Stimulated activated CD8-positive, alpha-beta memory T cell treated with anti-CD3 and anti-CD28 coated beads, Interleukin-15, amount 100 ng/mL, for 24 hours (primary cell): ENCODE results near the gene POLR1B.
"Not testable (repeated sequence)": the region's sequence is repeated elsewhere in the genome, so short reads cannot be mapped to it uniquely, and the experiment has no call there.

Source experiments
- DNase-seq: peaks from one replicate; pipeline ENCODE4 v3.0.0-alpha.2; 2020; ENCODE audit warnings: low read depth

Gene POLR1B, protein sequence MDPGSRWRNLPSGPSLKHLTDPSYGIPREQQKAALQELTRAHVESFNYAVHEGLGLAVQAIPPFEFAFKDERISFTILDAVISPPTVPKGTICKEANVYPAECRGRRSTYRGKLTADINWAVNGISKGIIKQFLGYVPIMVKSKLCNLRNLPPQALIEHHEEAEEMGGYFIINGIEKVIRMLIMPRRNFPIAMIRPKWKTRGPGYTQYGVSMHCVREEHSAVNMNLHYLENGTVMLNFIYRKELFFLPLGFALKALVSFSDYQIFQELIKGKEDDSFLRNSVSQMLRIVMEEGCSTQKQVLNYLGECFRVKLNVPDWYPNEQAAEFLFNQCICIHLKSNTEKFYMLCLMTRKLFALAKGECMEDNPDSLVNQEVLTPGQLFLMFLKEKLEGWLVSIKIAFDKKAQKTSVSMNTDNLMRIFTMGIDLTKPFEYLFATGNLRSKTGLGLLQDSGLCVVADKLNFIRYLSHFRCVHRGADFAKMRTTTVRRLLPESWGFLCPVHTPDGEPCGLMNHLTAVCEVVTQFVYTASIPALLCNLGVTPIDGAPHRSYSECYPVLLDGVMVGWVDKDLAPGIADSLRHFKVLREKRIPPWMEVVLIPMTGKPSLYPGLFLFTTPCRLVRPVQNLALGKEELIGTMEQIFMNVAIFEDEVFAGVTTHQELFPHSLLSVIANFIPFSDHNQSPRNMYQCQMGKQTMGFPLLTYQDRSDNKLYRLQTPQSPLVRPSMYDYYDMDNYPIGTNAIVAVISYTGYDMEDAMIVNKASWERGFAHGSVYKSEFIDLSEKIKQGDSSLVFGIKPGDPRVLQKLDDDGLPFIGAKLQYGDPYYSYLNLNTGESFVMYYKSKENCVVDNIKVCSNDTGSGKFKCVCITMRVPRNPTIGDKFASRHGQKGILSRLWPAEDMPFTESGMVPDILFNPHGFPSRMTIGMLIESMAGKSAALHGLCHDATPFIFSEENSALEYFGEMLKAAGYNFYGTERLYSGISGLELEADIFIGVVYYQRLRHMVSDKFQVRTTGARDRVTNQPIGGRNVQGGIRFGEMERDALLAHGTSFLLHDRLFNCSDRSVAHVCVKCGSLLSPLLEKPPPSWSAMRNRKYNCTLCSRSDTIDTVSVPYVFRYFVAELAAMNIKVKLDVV

GRCh38 chr2:112542123-112542983 is at the start of gene POLR1B:
TSS of gene POLR1B (plus strand) at chr2:112542465. CDS start at chr2:112542495, 30 bp downstream.
- peak; percentile 53 for DNase-seq

GRCh38 chr2:112493048-112493447 is 49.2 kb upstream of the POLR1B start:
- DNase-seq, result no peak

- no peak for DNase-seq
Observed at GRCh38 chr2:112493858-112494648, 48.2 kb upstream of the POLR1B start.

DNA sequence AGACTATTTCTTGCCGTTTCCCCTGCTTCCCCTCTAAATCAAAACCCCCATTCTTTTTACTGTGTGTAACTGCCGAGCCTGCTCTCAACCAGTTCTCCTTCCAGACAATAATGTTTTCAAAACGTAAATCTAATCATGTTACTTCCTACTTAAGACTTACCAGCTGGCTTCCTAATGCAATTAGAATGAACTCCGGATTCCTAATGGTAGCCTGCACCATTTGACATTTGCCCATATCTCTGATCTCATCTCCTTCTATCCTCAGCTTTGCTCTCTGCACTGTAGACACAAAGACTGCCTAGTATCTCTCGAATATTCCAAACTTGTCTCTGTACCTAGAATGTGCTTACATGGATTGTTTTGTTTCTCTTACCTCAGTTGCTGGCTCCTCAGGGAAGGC is 47.4 kb upstream of the POLR1B start:
- no peak for DNase-seq

GRCh38 chr2:112495878-112496277 is 46.4 kb upstream of the POLR1B start:
- DNase-seq, result not testable (repeated sequence)

DNA sequence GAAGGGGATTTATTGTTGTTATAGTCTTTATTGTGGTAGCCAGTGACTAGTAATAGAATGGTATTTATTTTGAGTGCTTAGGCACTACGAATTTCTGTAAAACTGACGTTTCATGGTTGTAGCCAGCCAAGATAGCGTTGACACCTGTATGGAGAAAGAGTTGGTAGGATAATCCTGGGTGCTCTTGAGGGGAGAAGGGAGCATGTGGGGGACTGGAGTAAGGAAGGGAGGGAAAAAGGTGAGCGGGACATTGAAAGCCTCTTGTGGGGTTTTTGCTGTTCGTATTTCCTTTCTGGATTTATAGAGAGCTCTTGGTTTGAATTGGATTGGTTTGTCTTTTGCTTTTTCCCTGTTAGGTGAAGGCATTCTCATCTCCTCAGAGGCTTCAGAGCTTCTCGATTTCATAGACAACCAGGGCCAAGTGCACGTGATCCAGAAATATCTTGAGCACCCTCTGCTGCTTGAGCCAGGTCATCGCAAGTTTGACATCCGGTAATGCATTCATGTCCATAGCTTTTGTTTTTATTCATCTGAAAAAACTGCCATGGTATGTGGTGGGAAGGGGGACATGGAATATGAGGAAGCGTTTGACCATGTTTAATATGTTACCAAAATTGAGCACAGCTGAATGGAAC is 41.3 kb upstream of the POLR1B start:
- DNase-seq, result peak; percentile 6

DNA sequence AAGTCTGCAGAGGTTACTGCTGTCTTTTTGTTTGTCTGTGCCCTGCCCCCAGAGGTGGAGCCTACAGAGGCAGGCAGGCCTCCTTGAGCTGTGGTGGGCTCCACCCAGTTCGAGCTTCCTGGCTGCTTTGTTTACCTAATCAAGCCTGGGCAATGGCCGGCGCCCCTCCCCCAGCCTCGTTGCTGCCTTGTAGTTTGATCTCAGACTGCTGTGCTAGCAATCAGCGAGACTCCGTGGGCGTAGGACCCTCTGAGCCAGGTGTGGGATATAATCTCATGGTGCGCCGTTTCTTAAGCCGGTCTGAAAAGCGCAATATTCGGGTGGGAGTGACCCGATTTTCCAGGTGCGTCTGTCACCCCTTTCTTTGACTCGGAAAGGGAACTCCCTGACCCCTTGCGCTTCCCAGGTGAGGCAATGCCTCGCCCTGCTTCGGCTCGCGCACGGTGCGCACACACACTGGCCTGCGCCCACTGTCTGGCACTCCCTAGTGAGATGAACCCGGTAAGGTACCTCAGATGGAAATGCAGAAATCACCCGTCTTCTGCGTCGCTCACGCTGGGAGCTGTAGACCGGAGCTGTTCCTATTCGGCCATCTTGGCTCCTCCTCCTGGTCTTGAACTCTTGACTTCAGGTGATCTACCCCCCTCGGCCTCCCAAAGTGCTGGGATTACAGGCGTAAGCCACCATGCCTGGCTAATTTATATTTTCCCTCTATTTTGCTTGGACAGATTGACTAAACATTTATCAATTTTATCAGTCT is 32.8 kb upstream of the POLR1B start:
- not testable (repeated sequence) for DNase-seq

GRCh38 chr2:112516801-112517200 is 25.5 kb upstream of the POLR1B start:
- DNase-seq, result no peak

DNA sequence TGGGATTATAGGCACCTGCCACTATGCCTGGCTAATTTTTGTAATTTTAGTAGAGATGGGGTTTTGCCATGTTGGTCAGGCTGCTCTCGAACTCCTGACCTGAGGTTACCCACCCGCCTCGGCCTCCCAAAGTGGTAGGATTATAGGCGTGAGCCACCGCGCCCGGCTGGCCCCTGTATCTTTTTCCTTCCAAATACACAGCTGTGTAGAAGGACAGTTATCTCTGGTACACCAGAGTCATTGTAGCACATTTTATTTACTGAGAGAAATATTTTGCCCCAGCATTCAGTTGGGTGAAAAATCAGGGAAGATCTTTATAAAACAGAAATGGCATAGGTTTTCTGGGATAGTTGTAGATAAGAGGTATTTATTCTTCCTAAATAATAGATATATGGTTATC is 23.5 kb upstream of the POLR1B start:
- DNase-seq, result no peak

DNA sequence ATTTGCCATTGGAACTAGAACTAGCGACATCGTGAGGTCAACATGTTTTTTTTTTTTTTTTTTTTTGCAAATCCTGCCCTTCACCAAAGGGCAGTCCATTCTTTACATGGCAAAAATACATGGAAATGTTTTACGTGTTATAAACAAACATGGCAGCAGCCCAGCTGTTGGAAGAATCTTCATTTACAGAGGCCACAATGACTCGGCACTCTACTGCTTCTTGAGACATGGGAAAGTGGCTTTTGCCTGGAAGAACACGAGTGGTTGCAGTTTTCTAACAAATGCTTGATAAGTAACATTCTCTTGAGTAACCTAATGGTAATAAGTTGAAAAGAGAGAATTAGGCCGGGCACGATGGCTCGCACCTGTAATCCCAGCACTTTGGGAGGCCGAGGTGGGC is 22.8 kb upstream of the POLR1B start:
- no peak for DNase-seq

GRCh38 chr2:112520234-112520783 is 22.0 kb upstream of the POLR1B start:
- DNase-seq, result no peak

DNA sequence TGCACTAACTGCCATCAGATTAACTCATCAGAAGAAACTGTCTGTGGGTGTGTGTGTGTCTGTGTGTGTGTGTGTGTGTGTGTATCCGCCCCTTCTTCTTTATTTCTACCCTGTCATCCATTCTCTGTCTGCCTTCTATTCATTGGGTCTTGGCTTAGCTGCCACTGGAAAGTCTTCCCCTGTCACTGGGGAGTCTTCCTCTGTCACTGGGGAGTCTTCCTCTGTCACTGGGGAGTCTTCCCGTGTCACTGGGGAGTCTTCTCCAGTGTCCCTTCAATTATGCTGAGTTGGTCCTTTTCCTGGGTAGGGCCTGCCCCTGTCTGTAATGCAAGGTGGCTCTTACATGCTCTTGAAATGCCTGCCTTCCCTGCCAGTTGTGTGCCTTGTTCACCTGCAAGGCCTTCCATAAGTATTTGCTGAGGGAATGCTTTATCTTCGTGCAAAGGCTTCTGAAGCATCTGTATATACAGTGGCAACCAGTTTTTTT is 18.9 kb upstream of the POLR1B start:
- DNase-seq, result no peak

GRCh38 chr2:112524276-112524675 is 18.0 kb upstream of the POLR1B start:
- DNase-seq, result not testable (repeated sequence)

DNA sequence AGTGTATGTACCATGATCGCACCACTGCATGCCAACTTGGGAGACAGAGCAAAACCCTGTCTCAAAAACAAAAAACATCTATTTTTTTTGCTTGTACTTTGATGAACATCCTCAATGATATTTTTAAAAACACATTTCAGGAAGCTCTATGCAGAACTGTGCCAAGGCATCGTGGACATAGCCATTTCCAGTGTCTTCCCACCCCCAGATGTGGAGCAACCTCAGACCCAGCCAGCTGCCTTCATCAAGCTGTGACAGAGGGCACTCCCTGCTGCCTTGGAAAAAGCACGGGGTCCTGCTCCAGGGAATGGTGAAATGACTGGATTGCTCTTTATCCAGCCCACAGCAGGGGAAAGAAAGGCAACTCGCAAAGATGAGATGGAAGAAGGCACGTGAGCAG is 13.7 kb upstream of the POLR1B start:
- DNase-seq, result no peak

DNA sequence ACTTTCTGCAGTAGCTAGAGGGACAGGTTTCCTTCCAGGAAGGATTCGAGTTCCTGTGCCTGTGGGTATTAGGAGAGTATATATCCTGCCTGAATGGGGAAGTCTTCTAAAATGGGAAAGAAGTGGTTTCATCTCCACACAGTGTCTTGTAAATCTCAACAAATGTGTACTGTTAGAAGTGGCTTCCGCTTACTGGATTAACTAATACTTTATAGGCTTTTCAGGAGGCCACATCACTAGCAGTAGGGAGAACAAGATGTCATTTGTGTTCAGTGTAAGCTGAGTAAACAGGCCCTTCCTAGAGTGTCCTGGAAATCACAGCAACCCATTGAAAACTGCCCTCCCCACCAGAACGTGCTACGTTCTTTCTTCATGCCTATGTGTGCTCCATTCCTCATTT is 12.5 kb upstream of the POLR1B start:
- no peak for DNase-seq

GRCh38 chr2:112530728-112531127 is 11.5 kb upstream of the POLR1B start:
- no peak for DNase-seq

DNA sequence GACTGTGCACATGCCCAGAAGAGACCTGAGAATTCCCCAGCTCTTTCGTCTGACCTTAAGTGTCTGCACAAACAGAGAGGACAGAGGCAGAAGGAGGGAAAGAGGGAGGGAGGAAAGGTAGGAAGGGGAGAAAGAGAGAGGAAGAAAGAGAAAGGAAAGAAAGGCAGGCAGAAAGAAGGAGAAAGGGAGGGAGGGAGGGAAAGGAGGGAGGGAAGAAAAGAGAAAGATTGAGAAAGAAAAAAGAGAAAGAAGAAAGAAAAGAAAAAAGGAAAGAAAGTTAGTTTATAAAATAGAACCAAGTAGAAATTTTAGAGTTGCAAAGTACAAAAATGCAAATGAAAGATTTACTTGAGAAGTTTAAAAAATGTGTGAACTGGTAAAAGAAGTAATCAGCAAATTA is 7.4 kb upstream of the POLR1B start:
- DNase-seq, result no peak

- not testable (repeated sequence) for DNase-seq
Observed at GRCh38 chr2:112536665-112537064, 5.6 kb upstream of the POLR1B start.

- DNase-seq, result no peak
Observed at GRCh38 chr2:112539306-112539705, 3.0 kb upstream of the POLR1B start.
